Neuron (in vitro differentiated cells): ENCODE data around the gene CNTNAP2.
"Not testable (repeated sequence)": the region's sequence is repeated elsewhere in the genome, so short reads cannot be mapped to it uniquely, and the experiment has no call there.

Source experiments
- H2AFZ ChIP-seq: one replicate; pipeline ENCODE4 v1.6.1; 2013; ENCODE audit warnings: low read depth, mild to moderate bottlenecking, inconsistent platforms, low read length, moderate library complexity
- H3K27me3 ChIP-seq: one replicate; pipeline ENCODE4 v1.6.1; 2013; ENCODE audit warnings: low read length; ENCODE audit not compliant: insufficient read depth
- H3K36me3 ChIP-seq: one replicate; pipeline ENCODE4 v1.6.1; 2013; ENCODE audit warnings: low read length; ENCODE audit not compliant: insufficient read depth
- H3K4me1 ChIP-seq: one replicate; pipeline ENCODE4 v1.6.1; 2013; ENCODE audit warnings: low read length; ENCODE audit not compliant: insufficient read depth
- H3K4me3 ChIP-seq: 2 replicates; pipeline ENCODE4 v1.5.1; 2013; ENCODE audit warnings: mild to moderate bottlenecking, low read length, moderate library complexity
- H3K9me3 ChIP-seq: one replicate; pipeline ENCODE4 v1.6.1; 2013; ENCODE audit warnings: low read length

CNTNAP2 gene

DNA sequence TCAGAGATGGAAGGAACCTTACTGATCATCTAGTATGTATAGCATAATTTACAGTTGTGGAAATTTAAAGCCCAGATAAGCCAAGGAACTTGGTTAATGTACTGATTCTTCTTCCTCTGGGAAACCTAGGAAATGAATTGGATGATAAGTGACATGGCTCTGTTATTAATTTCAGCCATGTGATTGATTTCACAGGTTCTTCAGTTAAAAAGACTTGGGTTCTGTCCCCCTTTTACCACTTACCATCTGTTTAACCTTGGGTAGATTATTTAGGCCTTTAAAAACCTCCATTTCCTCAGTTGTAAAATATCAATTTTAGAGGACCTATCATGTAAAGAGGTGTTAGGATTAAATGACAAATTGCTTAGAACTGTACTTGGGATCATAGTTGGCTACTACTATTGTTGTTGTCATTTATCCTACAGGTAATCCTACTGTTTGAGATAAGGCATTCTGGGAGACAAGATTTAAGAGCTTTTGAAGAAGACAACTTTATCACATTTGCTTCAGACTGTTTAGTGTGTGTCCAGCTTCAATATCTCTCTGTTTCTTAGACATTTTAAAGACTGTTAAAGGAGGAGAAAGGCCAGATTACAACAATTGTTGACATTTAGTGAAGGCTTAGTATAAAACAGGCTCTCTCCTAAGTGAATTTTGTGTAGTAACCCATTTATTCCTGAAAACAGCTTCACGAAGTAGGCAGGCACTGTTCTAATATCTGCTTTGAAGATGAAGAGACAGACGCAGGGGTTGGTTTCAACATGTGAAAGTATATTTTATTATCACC is 1476.9 kb downstream of the CNTNAP2 start:
- Histone ChIP-seq H3K4me1 (no peaks in the 10 kb centered on the region), H3K9me3 (no peaks in the 10 kb centered on the region), H3K36me3 (no peaks in the 10 kb centered on the region), H3K27me3 (no peaks in the 10 kb centered on the region), H2AFZ (no peak overlapping the region), H3K4me3 (no peak overlapping the region)

GRCh38 chr7:147595042-147595441 is 1478.4 kb downstream of the CNTNAP2 start:
- Histone ChIP-seq H3K4me1 (no peaks in the 10 kb centered on the region), H3K27me3 (no peaks in the 10 kb centered on the region), H3K9me3 (no peaks in the 10 kb centered on the region), H2AFZ (no peak overlapping the region), H3K36me3 (no peaks in the 10 kb centered on the region), H3K4me3 (no peak overlapping the region)

DNA sequence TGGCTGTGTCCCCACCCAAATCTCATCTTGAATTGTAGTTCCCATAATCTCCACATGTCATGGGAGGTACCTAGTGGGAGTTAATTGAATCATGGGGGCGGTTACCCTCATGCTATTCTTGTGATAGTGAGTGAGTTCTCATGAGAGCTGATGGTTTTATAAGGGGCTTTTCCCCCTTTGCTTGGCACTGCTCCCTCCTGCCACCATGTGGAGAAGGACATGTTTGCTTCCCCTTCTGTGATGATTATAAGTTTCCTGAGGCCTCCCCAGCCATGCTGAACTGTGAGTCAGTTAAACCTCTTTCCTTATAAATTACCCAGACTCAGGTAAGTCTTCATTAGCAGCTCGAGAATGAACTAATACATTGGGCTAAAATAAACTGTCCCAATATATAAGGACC is 1482.1 kb downstream of the CNTNAP2 start:
- H3K9me3 ChIP-seq, H3K4me1 ChIP-seq, H3K4me3 ChIP-seq, H3K27me3 ChIP-seq, H2AFZ ChIP-seq, H3K36me3 ChIP-seq: not testable (repeated sequence)

GRCh38 chr7:147605323-147605722 is 1488.7 kb downstream of the CNTNAP2 start:
- Histone ChIP-seq H3K9me3 (no peaks in the 10 kb centered on the region), H2AFZ (no peak overlapping the region), H3K36me3 (no peaks in the 10 kb centered on the region), H3K4me1 (peaks cover 10% of the 10 kb centered on the region), H3K27me3 (no peaks in the 10 kb centered on the region), H3K4me3 (no peak overlapping the region)

DNA sequence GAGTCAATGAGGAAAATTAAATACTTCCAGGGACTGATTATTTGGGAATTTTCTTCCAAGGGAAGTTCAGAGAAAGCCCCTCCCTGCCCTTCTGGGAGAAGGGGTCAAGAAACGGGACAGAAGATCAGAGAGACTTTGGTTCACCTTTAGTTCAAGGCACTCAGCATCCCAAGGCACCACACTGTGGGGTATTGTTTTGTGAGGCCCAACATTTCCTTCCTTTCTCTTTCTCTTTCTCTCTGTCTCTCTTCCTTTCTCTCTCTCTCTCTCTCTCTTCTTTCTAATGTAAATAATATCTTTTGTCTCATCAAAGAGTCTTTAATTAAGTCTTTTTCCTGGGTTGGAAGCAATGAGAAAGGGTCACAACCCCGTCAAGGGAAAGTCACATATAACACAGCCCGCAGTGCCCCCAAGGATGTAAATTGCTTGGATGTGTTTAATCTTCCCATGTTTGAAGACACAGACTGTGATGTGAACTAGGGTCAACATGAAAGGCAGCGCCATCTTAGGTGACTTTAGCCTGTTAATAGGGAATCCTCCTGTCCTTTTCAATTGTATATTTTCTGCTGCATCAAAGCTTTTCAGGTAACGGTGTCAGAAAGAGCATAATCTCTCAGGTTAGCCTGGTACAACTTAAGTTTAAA is 1490.7 kb downstream of the CNTNAP2 start:
- peaks cover 10% of the 10 kb centered on the region for H3K4me1 ChIP-seq
- no peak overlapping the region for H3K4me3 ChIP-seq
- H3K27me3 ChIP-seq: no peaks in the 10 kb centered on the region
- H3K36me3 ChIP-seq: no peaks in the 10 kb centered on the region
- H3K9me3 ChIP-seq: no peaks in the 10 kb centered on the region
- no peak overlapping the region for H2AFZ ChIP-seq

GRCh38 chr7:147611431-147611830 is 1494.8 kb downstream of the CNTNAP2 start:
- no peaks in the 10 kb centered on the region for H3K36me3 ChIP-seq
- peaks cover 10% of the 10 kb centered on the region for H3K4me1 ChIP-seq
- no peaks in the 10 kb centered on the region for H3K27me3 ChIP-seq
- H3K9me3 ChIP-seq: no peaks in the 10 kb centered on the region
- H3K4me3 ChIP-seq: no peak overlapping the region
- no peak overlapping the region for H2AFZ ChIP-seq

DNA sequence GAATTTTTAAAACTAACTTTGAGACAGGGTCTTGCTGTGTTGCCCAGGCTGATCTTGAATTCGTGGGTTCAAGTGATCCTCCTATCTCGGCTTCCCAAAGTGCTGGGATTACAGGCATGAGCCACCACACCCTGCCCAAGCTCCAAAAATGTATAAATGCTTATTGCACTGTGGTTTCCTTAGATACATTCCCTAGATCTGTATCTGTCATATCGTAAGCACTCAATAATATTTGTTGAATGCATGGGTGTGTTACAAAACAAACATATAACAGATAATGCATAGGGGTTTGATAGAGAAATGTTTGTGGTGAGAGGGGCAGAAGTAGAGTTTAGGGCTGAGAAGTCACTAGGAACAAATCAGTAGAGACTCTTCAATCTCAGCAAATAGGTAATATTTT is 1518.7 kb downstream of the CNTNAP2 start:
- no peaks in the 10 kb centered on the region for H3K27me3 ChIP-seq
- H3K4me1 ChIP-seq: no peaks in the 10 kb centered on the region
- H2AFZ ChIP-seq: no peak overlapping the region
- H3K4me3 ChIP-seq: no peak overlapping the region
- no peaks in the 10 kb centered on the region for H3K9me3 ChIP-seq
- no peaks in the 10 kb centered on the region for H3K36me3 ChIP-seq

DNA sequence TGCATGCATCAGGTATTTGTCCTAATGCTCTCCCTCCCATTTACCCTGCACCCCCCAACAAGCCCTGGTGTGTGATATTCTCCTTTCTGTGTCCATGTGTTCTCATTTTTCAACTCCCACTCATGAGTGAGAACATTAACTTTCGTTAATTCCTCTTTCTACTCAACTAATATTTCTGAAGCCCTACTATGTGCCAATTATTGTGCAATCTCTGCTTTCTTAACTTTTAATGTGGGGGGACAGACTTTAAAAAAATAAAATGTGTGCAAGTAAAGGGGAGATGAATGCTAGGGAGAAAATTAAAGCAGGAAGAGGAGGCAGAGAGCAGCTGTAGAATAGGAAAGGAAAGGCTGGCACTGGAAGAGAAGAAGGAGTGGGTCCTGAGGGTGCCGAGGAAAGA is 1520.0 kb downstream of the CNTNAP2 start:
- no peaks in the 10 kb centered on the region for H3K4me1 ChIP-seq
- no peak overlapping the region for H2AFZ ChIP-seq
- H3K4me3 ChIP-seq: no peak overlapping the region
- H3K9me3 ChIP-seq: no peaks in the 10 kb centered on the region
- no peaks in the 10 kb centered on the region for H3K27me3 ChIP-seq
- H3K36me3 ChIP-seq: no peaks in the 10 kb centered on the region

GRCh38 chr7:147638566-147638965 is 1522.0 kb downstream of the CNTNAP2 start:
- H3K27me3 ChIP-seq: no peaks in the 10 kb centered on the region
- no peaks in the 10 kb centered on the region for H3K36me3 ChIP-seq
- H3K9me3 ChIP-seq: no peaks in the 10 kb centered on the region

DNA sequence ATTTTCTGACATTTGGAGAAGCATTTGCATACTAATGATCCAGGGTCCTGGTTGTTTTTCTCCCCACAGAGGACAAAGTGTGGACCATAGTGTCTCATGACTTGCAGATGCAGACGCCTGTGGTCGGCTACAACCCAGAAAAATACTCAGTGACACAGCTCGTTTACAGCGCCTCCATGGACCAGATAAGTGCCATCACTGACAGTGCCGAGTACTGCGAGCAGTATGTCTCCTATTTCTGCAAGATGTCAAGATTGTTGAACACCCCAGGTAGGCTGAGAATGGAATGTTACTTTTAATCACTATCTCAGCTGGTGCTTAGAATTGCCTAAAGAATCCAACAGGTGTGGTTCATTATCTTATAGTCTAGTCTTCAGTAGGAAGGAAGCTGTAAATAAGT is 1522.4 kb downstream of the CNTNAP2 start:
- H3K27me3 ChIP-seq: no peaks in the 10 kb centered on the region
- H2AFZ ChIP-seq: no peak overlapping the region
- no peak overlapping the region for H3K4me3 ChIP-seq
- no peaks in the 10 kb centered on the region for H3K36me3 ChIP-seq
- no peaks in the 10 kb centered on the region for H3K9me3 ChIP-seq
- no peaks in the 10 kb centered on the region for H3K4me1 ChIP-seq

More at GRCh38 chr7:147638566-147638965, 1522.0 kb downstream of the CNTNAP2 start:
- Histone ChIP-seq H3K4me3 (no peak overlapping the region), H3K4me1 (no peaks in the 10 kb centered on the region), H2AFZ (no peak overlapping the region)

DNA sequence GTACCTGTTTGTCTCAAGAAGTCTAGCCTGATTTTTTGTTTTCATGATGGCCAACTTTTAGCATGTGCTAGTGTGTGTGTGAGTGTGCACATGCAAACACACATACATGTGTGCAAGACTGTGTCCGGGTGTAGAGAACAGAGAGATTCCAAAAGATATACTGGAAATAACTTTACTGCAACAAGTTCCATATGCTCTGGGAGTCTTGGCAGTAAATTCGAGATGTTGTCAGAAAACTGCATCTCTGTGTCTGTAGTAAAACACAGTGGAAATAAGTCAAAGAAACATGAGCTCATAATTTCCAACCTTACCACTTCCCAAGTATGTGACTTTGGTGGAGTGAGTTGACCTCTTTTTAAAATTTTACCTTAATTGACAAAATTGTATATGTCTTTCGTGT is 1523.2 kb downstream of the CNTNAP2 start:
- Histone ChIP-seq H3K36me3 (no peaks in the 10 kb centered on the region), H3K4me1 (no peaks in the 10 kb centered on the region), H2AFZ (no peak overlapping the region), H3K4me3 (no peak overlapping the region), H3K9me3 (no peaks in the 10 kb centered on the region), H3K27me3 (no peaks in the 10 kb centered on the region)

DNA sequence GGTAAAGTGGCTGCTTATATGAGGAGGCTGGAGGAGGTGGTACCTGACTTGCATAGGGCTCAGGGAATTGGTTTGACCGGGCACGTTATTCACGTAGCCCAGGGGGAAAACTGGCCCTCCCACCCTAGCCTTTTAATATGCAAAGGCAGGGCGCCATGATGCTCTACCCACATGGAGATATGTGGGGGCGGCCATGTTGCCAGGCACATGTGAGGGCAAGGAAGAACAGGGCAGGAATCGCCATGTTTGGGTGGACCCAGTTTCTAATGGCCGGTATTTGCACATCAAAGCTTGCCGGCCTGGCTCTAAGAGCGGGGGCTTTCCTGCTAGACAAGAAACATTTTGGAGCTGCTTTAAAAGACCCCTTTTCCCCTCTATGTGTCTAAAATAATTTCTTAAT is 1524.2 kb downstream of the CNTNAP2 start:
- Histone ChIP-seq H3K4me3 (no peak overlapping the region), H3K36me3 (no peaks in the 10 kb centered on the region), H3K27me3 (no peaks in the 10 kb centered on the region), H3K4me1 (no peaks in the 10 kb centered on the region), H3K9me3 (no peaks in the 10 kb centered on the region), H2AFZ (no peak overlapping the region)

DNA sequence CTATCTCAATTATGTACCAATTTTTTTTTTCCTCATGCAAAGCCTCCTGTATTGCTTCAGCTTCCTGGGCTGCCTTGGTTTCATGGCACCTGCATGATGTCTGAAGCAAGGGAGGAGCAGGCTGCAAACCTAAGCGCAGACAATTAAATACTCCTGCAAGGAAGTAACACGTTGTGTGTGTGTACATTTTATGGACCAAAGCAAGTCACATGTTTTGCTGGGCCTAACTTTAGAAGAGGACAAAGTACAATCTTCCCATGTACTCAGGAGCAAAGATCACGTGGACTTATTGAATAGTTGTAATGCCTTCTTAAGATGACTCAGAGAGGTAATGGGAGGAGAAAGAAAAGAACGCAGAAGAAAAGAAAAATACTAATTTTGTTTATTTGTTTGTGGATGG is 1530.0 kb downstream of the CNTNAP2 start:
- Histone ChIP-seq H3K36me3 (no peaks in the 10 kb centered on the region), H3K27me3 (no peaks in the 10 kb centered on the region), H3K9me3 (no peaks in the 10 kb centered on the region), H2AFZ (no peak overlapping the region), H3K4me1 (no peaks in the 10 kb centered on the region), H3K4me3 (no peak overlapping the region)

DNA sequence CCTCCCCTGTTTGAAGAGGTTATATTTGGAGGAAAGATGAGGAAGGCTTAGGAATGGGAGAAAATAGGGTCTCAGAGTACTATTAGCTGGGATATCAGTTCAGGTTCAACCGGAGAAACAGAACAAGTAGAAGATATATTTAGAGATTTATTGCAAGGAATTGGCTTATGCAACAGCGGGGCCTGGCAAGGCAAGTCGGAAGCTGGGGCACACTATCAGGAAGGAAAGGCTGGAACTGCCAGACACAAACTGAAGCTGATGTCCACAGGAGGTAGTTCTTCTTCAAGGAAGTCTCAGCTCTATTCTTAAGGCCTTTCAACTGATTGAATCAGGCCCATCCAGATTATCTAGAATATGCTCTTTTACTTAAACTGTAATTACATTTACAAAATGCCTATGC is 1534.4 kb downstream of the CNTNAP2 start:
- Histone ChIP-seq H3K36me3 (no peaks in the 10 kb centered on the region), H2AFZ (no peak overlapping the region), H3K27me3 (no peaks in the 10 kb centered on the region), H3K4me1 (no peaks in the 10 kb centered on the region), H3K4me3 (no peak overlapping the region), H3K9me3 (no peaks in the 10 kb centered on the region)
